BLaER1 (cell line): ENCODE measurements around the gene DOCK6.

ENCODE experiments used
- H3K27ac ChIP-seq: shearing (Covaris generic); formaldehyde crosslinking; 2 replicates; pipeline ENCODE4 v1.8.1; 2022
- H3K27me3 ChIP-seq: shearing (Covaris generic); formaldehyde crosslinking; 2 replicates; pipeline ENCODE4 v1.8.1; 2022
- H3K36me3 ChIP-seq: shearing (Covaris generic); formaldehyde crosslinking; 2 replicates; pipeline ENCODE4 v1.8.1; 2022
- H3K4me1 ChIP-seq: shearing (Covaris generic); formaldehyde crosslinking; 2 replicates; pipeline ENCODE4 v1.8.1; 2022
- H3K4me2 ChIP-seq: shearing (Covaris generic); formaldehyde crosslinking; 2 replicates; pipeline ENCODE4 v1.8.1; 2022
- H3K4me3 ChIP-seq: shearing (Covaris generic); formaldehyde crosslinking; 2 replicates; pipeline ENCODE4 v1.8.1; 2022
- H3K9ac ChIP-seq: shearing (Covaris generic); formaldehyde crosslinking; 2 replicates; pipeline ENCODE4 v1.8.1; 2022
- H3K9me3 ChIP-seq: shearing (Covaris generic); formaldehyde crosslinking; 2 replicates; pipeline ENCODE4 v1.8.1; 2022
- H4K20me1 ChIP-seq: shearing (Covaris generic); formaldehyde crosslinking; 2 replicates; pipeline ENCODE4 v1.8.1; 2022
- Cebpa-rat ChIP-seq: shearing (Covaris generic); IDR thresholded peaks from 2 replicates; pipeline ENCODE4 v1.8.1; 2022

The DOCK6 gene

GRCh38 chr19:11261431-11261970 is 823 bp downstream of the DOCK6 start:
- H3K9me3 ChIP-seq: no peaks in the 10 kb centered on the region
- H3K27ac ChIP-seq: no peak overlapping the region
- peak overlapping the region; percentile 76 for H3K4me2 ChIP-seq
- no peaks in the 10 kb centered on the region for H3K4me1 ChIP-seq
- H3K4me3 ChIP-seq: peak overlapping the region; percentile 66
- TF ChIP-seq Cebpa-rat: no peak
- H3K9ac ChIP-seq: no peak overlapping the region
- H3K27me3 ChIP-seq: peaks cover 81% of the 10 kb centered on the region
- no peaks in the 10 kb centered on the region for H3K36me3 ChIP-seq
- peaks cover 19% of the 10 kb centered on the region; the same call in 1 of the 2 replicates for H4K20me1 ChIP-seq

GRCh38 chr19:11260996-11261395 is 1.3 kb downstream of the DOCK6 start:
- Histone ChIP-seq H3K9ac (no peak overlapping the region), H4K20me1 (peaks cover 14% of the 10 kb centered on the region; the same call in 1 of the 2 replicates), H3K27ac (no peak overlapping the region), H3K27me3 (peaks cover 81% of the 10 kb centered on the region), H3K4me1 (no peaks in the 10 kb centered on the region), H3K4me3 (no peak overlapping the region), H3K9me3 (no peaks in the 10 kb centered on the region), H3K36me3 (no peaks in the 10 kb centered on the region), H3K4me2 (no peak overlapping the region)
- TF ChIP-seq Cebpa-rat: no peak

- no peak for TF ChIP-seq Cebpa-rat
- Histone ChIP-seq H3K4me3 (no peak overlapping the region), H4K20me1 (peaks cover 18% of the 10 kb centered on the region; the same call in 1 of the 2 replicates), H3K9ac (no peak overlapping the region), H3K4me2 (no peak overlapping the region), H3K9me3 (no peaks in the 10 kb centered on the region), H3K27me3 (peaks cover 69% of the 10 kb centered on the region), H3K27ac (no peak overlapping the region), H3K4me1 (no peaks in the 10 kb centered on the region), H3K36me3 (no peaks in the 10 kb centered on the region)
Observed at GRCh38 chr19:11257846-11258380, 4.4 kb downstream of the DOCK6 start.

- Histone ChIP-seq H3K36me3 (no peaks in the 10 kb centered on the region), H3K4me3 (no peak overlapping the region), H3K9me3 (no peaks in the 10 kb centered on the region), H3K27me3 (peaks cover 52% of the 10 kb centered on the region), H4K20me1 (peaks cover 18% of the 10 kb centered on the region; the same call in 1 of the 2 replicates), H3K9ac (no peak overlapping the region), H3K4me2 (no peak overlapping the region), H3K27ac (no peak overlapping the region), H3K4me1 (no peaks in the 10 kb centered on the region)
- TF ChIP-seq Cebpa-rat: no peak
Observed at GRCh38 chr19:11256189-11256588, 6.1 kb downstream of the DOCK6 start.

- no peak overlapping the region for H3K4me3 ChIP-seq
- H3K9me3 ChIP-seq: no peaks in the 10 kb centered on the region
- peaks cover 18% of the 10 kb centered on the region; the same call in 1 of the 2 replicates for H4K20me1 ChIP-seq
- H3K36me3 ChIP-seq: no peaks in the 10 kb centered on the region
- H3K27me3 ChIP-seq: peaks cover 37% of the 10 kb centered on the region
- H3K4me1 ChIP-seq: no peaks in the 10 kb centered on the region
- H3K4me2 ChIP-seq: no peak overlapping the region
- TF ChIP-seq Cebpa-rat: no peak
- no peak overlapping the region for H3K27ac ChIP-seq
- H3K9ac ChIP-seq: no peak overlapping the region
Observed at GRCh38 chr19:11254666-11255065, 7.7 kb downstream of the DOCK6 start.

GRCh38 chr19:11252665-11253355 is 9.5 kb downstream of the DOCK6 start:
- H3K27ac ChIP-seq: no peak overlapping the region
- peaks cover 28% of the 10 kb centered on the region for H3K27me3 ChIP-seq
- H3K4me3 ChIP-seq: no peak overlapping the region
- no peak overlapping the region for H3K9ac ChIP-seq
- H3K4me1 ChIP-seq: no peaks in the 10 kb centered on the region
- no peak overlapping the region for H3K4me2 ChIP-seq
- H4K20me1 ChIP-seq: peaks cover 18% of the 10 kb centered on the region; the same call in 1 of the 2 replicates
- no peaks in the 10 kb centered on the region for H3K9me3 ChIP-seq
- no peaks in the 10 kb centered on the region for H3K36me3 ChIP-seq
- TF ChIP-seq Cebpa-rat: no peak

- no peak overlapping the region for H3K4me2 ChIP-seq
- H3K27me3 ChIP-seq: peaks cover 24% of the 10 kb centered on the region
Observed at GRCh38 chr19:11251650-11252314, 10.5 kb downstream of the DOCK6 start.

GRCh38 chr19:11251217-11251616 is 11.1 kb downstream of the DOCK6 start:
- peaks cover 18% of the 10 kb centered on the region; the same call in 1 of the 2 replicates for H4K20me1 ChIP-seq
- no peak for TF ChIP-seq Cebpa-rat
- H3K27me3 ChIP-seq: peaks cover 18% of the 10 kb centered on the region
- H3K36me3 ChIP-seq: no peaks in the 10 kb centered on the region
- no peak overlapping the region for H3K4me3 ChIP-seq
- H3K27ac ChIP-seq: no peak overlapping the region
- H3K9me3 ChIP-seq: no peaks in the 10 kb centered on the region
- no peak overlapping the region for H3K9ac ChIP-seq
- no peak overlapping the region for H3K4me2 ChIP-seq
- H3K4me1 ChIP-seq: no peaks in the 10 kb centered on the region

More at GRCh38 chr19:11251650-11252314, 10.5 kb downstream of the DOCK6 start:
- peaks cover 18% of the 10 kb centered on the region; the same call in 1 of the 2 replicates for H4K20me1 ChIP-seq
- H3K9ac ChIP-seq: no peak overlapping the region
- H3K27ac ChIP-seq: no peak overlapping the region
- H3K4me1 ChIP-seq: no peaks in the 10 kb centered on the region
- TF ChIP-seq Cebpa-rat: no peak
- H3K9me3 ChIP-seq: no peaks in the 10 kb centered on the region
- no peak overlapping the region for H3K4me3 ChIP-seq
- H3K36me3 ChIP-seq: no peaks in the 10 kb centered on the region

GRCh38 chr19:11248852-11249251 is 13.5 kb downstream of the DOCK6 start:
- Histone ChIP-seq H3K4me3 (no peak overlapping the region), H3K27ac (no peak overlapping the region), H3K27me3 (no peaks in the 10 kb centered on the region), H3K9ac (no peak overlapping the region), H3K36me3 (no peaks in the 10 kb centered on the region), H4K20me1 (0 out of 2 replicates have a peak, but pooled peaks cover 6% of the 10 kb centered on the region), H3K9me3 (no peaks in the 10 kb centered on the region), H3K4me1 (no peaks in the 10 kb centered on the region), H3K4me2 (no peak overlapping the region)
- TF ChIP-seq Cebpa-rat: no peak

- no peaks in the 10 kb centered on the region for H3K27me3 ChIP-seq
- H3K4me1 ChIP-seq: no peaks in the 10 kb centered on the region
- H3K27ac ChIP-seq: no peak overlapping the region
- no peak overlapping the region for H3K9ac ChIP-seq
- no peaks in the 10 kb centered on the region for H4K20me1 ChIP-seq
- no peaks in the 10 kb centered on the region for H3K9me3 ChIP-seq
- no peak overlapping the region for H3K4me3 ChIP-seq
- TF ChIP-seq Cebpa-rat: no peak
- H3K36me3 ChIP-seq: no peaks in the 10 kb centered on the region
- no peak overlapping the region for H3K4me2 ChIP-seq
Observed at GRCh38 chr19:11247934-11248333, 14.4 kb downstream of the DOCK6 start.
